Breast epithelium (tissue), 4 donors: ENCODE measurements around the gene C1orf56. TPM values are rescaled to one million over a fixed set of nuclear protein-coding genes. Genes with fewer than 3 reads are reported as not detected.

Source experiments
- DNase-seq, 2 donors: peaks; one replicate each; pipeline ENCODE4 v3.0.0-alpha.2; 2019; ENCODE audit warnings: low spot score in 2 of 2
- H3K27ac ChIP-seq, 2 donors: fragments of 200-600 bp; sonication (generic) in 1 of 2; one replicate each; pipeline ENCODE4 v1.5.1; 2016 to 2019; ENCODE audit warnings: mild to moderate bottlenecking in 1 of 2
- H3K27me3 ChIP-seq, 2 donors: fragments of 200-600 bp; sonication (generic) in 1 of 2; one replicate each; pipeline versions ENCODE4 v1.5.1 to v1.6.0; 2017 to 2019; ENCODE audit warnings: control low read depth in 1 of 2, mild to moderate bottlenecking in 1 of 2
- H3K36me3 ChIP-seq: fragments of 200-600 bp; one replicate; pipeline ENCODE4 v1.5.1; 2019
- H3K4me1 ChIP-seq, 2 donors: fragments of 200-600 bp; sonication (generic); one replicate each; pipeline ENCODE4 v1.5.1; 2016 to 2019; ENCODE audit warnings: control low read depth in 1 of 2
- H3K4me3 ChIP-seq, 3 donors: fragments of 200-600 bp; sonication (generic); 1 replicate in 2 of 3; 2 replicates in 1 of 3; pipeline ENCODE4 v1.5.1; 2016 to 2019; ENCODE audit warnings: mild to moderate bottlenecking in 3 of 3, moderate library complexity in 2 of 3
- H3K9me3 ChIP-seq, 2 donors: fragments of 200-600 bp; sonication (generic) in 1 of 2; one replicate each; pipeline ENCODE4 v1.5.1; 2016 to 2019; ENCODE audit warnings: control low read depth in 1 of 2
- CTCF ChIP-seq, 3 donors: fragments of 450-650 bp; IDR thresholded peaks; one replicate each; pipeline ENCODE4 v1.5.1; 2016 to 2017; ENCODE audit warnings: antibody characterized with exemption in 3 of 3, mild to moderate bottlenecking in 3 of 3, moderate library complexity in 3 of 3
- POLR2A ChIP-seq: fragments of 450-650 bp; IDR thresholded peaks from one replicate; pipeline ENCODE4 v1.6.1; 2016; ENCODE audit warnings: antibody characterized with exemption, mild to moderate bottlenecking, moderate library complexity
- POLR2AphosphoS5 ChIP-seq, 3 donors: sonication (generic); formaldehyde crosslinking; IDR thresholded peaks; one replicate each; pipeline ENCODE4 v1.6.1; 2017; ENCODE audit warnings: antibody characterized with exemption in 3 of 3
- intact Hi-C: fragments of 100-400 bp; cut with DNase I; formaldehyde crosslinking; loops from one replicate; pipeline ENCODE4 v1.15.1; 2023; ENCODE audit warnings: low total_unique reads
- total RNA-seq, 3 donors: library from RNA; depleted of rRNA; stranded (reverse); fragments of >200 nt; gene quantifications; one replicate each; pipeline ENCODE4 v1.1.0, GENCODE V29; 2016

Gene C1orf56
- total RNA-seq, 3 donors from 2014 or later = 4.6 to 8.3 (median 7.6) TPM

- no peak for DNase-seq
- intact Hi-C loops = no loop called here
- H3K9me3 ChIP-seq = no peaks in the 10 kb centered on the region
- H3K27ac ChIP-seq = peak within 1 kb of the TSS; percentile 92 to 98
- H3K4me3 ChIP-seq = peak within 1 kb of the TSS; percentile 89 to 96 (median 94)
- H3K4me1 ChIP-seq = peaks cover 4 to 24% of the 10 kb centered on the region in 2 donors
- peaks cover 3% of the 10 kb centered on the region for H3K36me3 ChIP-seq
- TF ChIP-seq CTCF (IDR thresholded peaks at IDR 0.05) = no peak
- no peaks in the 10 kb centered on the region for H3K27me3 ChIP-seq
These were observed 12.6 kb downstream of the C1orf56 start, which contains the start of gene MLLT11 for GRCh38 chr1:151060007-151060656. Gene MLLT11 (plus strand): TSS chr1:151060397. CDS start chr1:151067225, 6,828 bp downstream.

- H3K27ac ChIP-seq = peak overlapping the region; percentile 92 to 98
These were observed 13.3 kb downstream of the C1orf56 start for GRCh38 chr1:151060657-151061421.

DNA sequence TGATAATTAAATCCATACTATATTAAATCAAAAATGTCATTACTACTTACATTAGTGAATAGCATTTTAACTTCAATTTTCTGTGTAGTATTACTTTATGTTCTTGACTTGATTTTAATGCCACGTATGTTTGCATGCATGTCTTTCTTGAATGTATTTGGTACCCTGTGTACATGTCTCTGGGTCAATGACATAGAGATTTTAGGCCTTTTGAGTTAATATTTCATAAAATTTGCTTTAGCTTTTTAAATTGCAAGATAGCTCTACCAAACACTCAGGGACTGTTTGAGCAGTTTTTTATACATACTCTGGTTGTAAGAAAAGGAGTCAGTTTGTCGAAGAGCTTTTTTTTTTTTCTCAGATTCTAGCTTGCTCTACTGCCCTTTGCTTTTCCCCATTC, 14.2 kb downstream of the C1orf56 start:
- H3K27ac ChIP-seq = no peak overlapping the region
- no peaks in the 10 kb centered on the region for H3K27me3 ChIP-seq
- TF ChIP-seq POLR2AphosphoS5 (IDR thresholded peaks at IDR 0.05) = no peak
- TF ChIP-seq POLR2A = no peak
- no peak for TF ChIP-seq CTCF (IDR thresholded peaks at IDR 0.05)
- intact Hi-C loops = no loop called here
- H3K9me3 ChIP-seq = no peaks in the 10 kb centered on the region
- DNase-seq = no peak
- H3K4me1 ChIP-seq = peaks cover 1 to 18% of the 10 kb centered on the region in 2 donors
- H3K36me3 ChIP-seq = no peaks in the 10 kb centered on the region
- H3K4me3 ChIP-seq = no peak overlapping the region

More at GRCh38 chr1:151060657-151061421, 13.3 kb downstream of the C1orf56 start:
- H3K4me1 ChIP-seq = peaks cover 4 to 25% of the 10 kb centered on the region in 2 donors
- DNase-seq = no peak
- H3K9me3 ChIP-seq = no peaks in the 10 kb centered on the region
- no peaks in the 10 kb centered on the region for H3K36me3 ChIP-seq
- H3K4me3 ChIP-seq = peak overlapping the region; percentile 89 to 96 (median 94)
- intact Hi-C loops = no loop called here
- no peaks in the 10 kb centered on the region for H3K27me3 ChIP-seq
- no peak for TF ChIP-seq POLR2A
- no peak for TF ChIP-seq CTCF (IDR thresholded peaks at IDR 0.05)
- TF ChIP-seq POLR2AphosphoS5 (IDR thresholded peaks at IDR 0.05) = no peak

DNA sequence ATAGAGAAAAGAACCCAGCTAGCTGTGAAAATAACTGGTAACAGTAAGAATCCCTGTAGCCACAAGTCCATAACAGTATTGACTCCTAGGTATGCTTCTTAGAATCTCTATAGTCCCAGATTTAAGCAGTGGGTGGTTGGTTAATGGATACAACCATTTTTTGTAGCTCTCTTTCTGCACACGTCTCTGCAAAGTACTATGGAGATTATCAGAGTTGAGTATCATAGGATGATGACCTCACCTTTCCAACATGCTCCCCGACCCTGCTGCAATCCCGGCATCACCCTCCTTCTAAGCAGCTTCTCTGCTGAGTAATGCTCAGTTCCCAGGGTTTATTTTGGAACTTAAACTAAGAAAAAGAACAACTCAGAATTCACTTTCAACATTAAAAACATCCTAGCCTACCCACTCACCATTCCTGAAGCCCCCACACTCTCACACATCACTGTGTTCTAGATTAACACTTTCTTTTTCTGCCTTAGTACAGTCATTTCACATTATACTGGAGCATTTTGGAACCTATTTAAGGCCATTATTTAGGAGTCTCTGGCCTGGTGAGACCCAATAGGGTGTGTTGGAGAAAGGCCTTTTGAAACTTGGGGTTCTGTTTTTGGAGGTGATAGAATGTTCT, 15.3 kb downstream of the C1orf56 start:
- peaks cover 0 to 6% of the 10 kb centered on the region in 2 donors for H3K4me1 ChIP-seq
- TF ChIP-seq CTCF (IDR thresholded peaks at IDR 0.05) = no peak
- no peak for TF ChIP-seq POLR2AphosphoS5 (IDR thresholded peaks at IDR 0.05)
- no peak for DNase-seq
- intact Hi-C loops = no loop called here
- H3K27ac ChIP-seq = peak overlapping the region; percentile 28 to 50
- H3K9me3 ChIP-seq = no peaks in the 10 kb centered on the region
- H3K27me3 ChIP-seq = no peaks in the 10 kb centered on the region
- no peak overlapping the region for H3K4me3 ChIP-seq
- H3K36me3 ChIP-seq = no peaks in the 10 kb centered on the region
